Esophagus squamous epithelium (tissue), 5 donors: ENCODE data around the gene PLEKHG2. TPM values are rescaled to one million over a fixed set of nuclear protein-coding genes. Genes with fewer than 3 reads are reported as not detected.

Experiments used
- DNase-seq: peaks from one replicate; lab custom pipeline; 2025; lab: John Stamatoyannopoulos, UW
- H3K27ac ChIP-seq, 4 donors: fragments of 200-600 bp; sonication (generic); one replicate each; pipeline ENCODE4 v1.5.1; 2016 to 2019; ENCODE audit warnings: mild to moderate bottlenecking in 1 of 4
- H3K27me3 ChIP-seq, 4 donors: fragments of 200-600 bp; sonication (generic); 1 replicate in 3 of 4; 2 replicates in 1 of 4; pipeline versions ENCODE4 v1.5.1 to v1.6.0; 2017 to 2021; ENCODE audit warnings: antibody characterized with exemption in 1 of 4
- H3K36me3 ChIP-seq, 3 donors: fragments of 200-600 bp; sonication (generic); one replicate each; pipeline ENCODE4 v1.5.1; 2016 to 2019
- H3K4me1 ChIP-seq, 3 donors: fragments of 200-600 bp; sonication (generic); one replicate each; pipeline ENCODE4 v1.5.1; 2017 to 2019
- H3K4me3 ChIP-seq, 4 donors: fragments of 200-600 bp; sonication (generic); 1 replicate in 3 of 4; 2 replicates in 1 of 4; pipeline ENCODE4 v1.5.1; 2016 to 2019; ENCODE audit warnings: mild to moderate bottlenecking in 2 of 4, moderate library complexity in 1 of 4
- H3K9me3 ChIP-seq, 3 donors: fragments of 200-600 bp; sonication (generic); one replicate each; pipeline ENCODE4 v1.5.1; 2016 to 2019
- CTCF ChIP-seq, 6 experiments: fragments of 450-650 bp in 4 of 6; fragments of 200-600 bp in 2 of 6; sonication (generic) in 2 of 6; IDR thresholded peaks; one replicate each; pipeline ENCODE4 v1.5.1; 2016 to 2019; ENCODE audit warnings: antibody characterized with exemption in 6 of 6, mild to moderate bottlenecking in 4 of 6, moderate library complexity in 4 of 6
- POLR2A ChIP-seq, 4 donors: fragments of 450-650 bp; IDR thresholded peaks; one replicate each; pipeline ENCODE4 v1.6.1; 2017; ENCODE audit warnings: antibody characterized with exemption in 4 of 4, mild to moderate bottlenecking in 4 of 4, moderate library complexity in 3 of 4
- WGBS, 2 donors: methylation state at CpG; one replicate each; pipeline ENCODE4 v1.1.5; 2018; 5-methylcytosine and 5-hydroxymethylcytosine counted together
- intact Hi-C: fragments of 100-400 bp; cut with DNase I; formaldehyde crosslinking; loops from one replicate; pipeline ENCODE4 v1.15.0; 2022
- total RNA-seq, 4 donors: library from RNA; depleted of rRNA; stranded (reverse); fragments of >200 nt; gene quantifications; one replicate each; pipeline ENCODE4 v1.1.0, GENCODE V29; 2016
- donor health status: DM: yes; HTN: yes; CAD: no.

Gene PLEKHG2
- total RNA-seq, 4 donors from 2014 or later, result 4.8 to 9.3 (median 7.6) TPM

GRCh38 chr19:39463403-39463802 lies 50.9 kb downstream of the PLEKHG2 start:
- H3K4me1 ChIP-seq, result no peaks in the 10 kb centered on the region
- H3K27me3 ChIP-seq, result no peaks in the 10 kb centered on the region
- H3K9me3 ChIP-seq, result no peaks in the 10 kb centered on the region
- intact Hi-C loops, result no loop called here
- TF ChIP-seq CTCF (IDR thresholded peaks at IDR 0.05), result no peak
- TF ChIP-seq POLR2A (IDR thresholded peaks at IDR 0.05), result no peak
- H3K27ac ChIP-seq, result no peak overlapping the region
- H3K4me3 ChIP-seq, result no peak overlapping the region
- H3K36me3 ChIP-seq, result peaks cover 49 to 98% (median 49%) of the 10 kb centered on the region in 3 donors
- 66 to 89% methylated on average over 3 of the region's 3 CpGs for WGBS, 2 donors
- no peak for DNase-seq

- H3K27ac ChIP-seq, result no peak overlapping the region
- H3K9me3 ChIP-seq, result no peaks in the 10 kb centered on the region
- 93 to 95% methylated on average over 15 to 18 of the region's 18 CpGs for WGBS, 2 donors
- no peaks in the 10 kb centered on the region for H3K4me1 ChIP-seq
- intact Hi-C loops, result no loop called here
- no peaks in the 10 kb centered on the region for H3K27me3 ChIP-seq
- no peak for TF ChIP-seq POLR2A (IDR thresholded peaks at IDR 0.05)
- no peak for TF ChIP-seq CTCF (IDR thresholded peaks at IDR 0.05)
- H3K4me3 ChIP-seq, result no peak overlapping the region
- no peak for DNase-seq
- H3K36me3 ChIP-seq, result peaks cover 52 to 98% (median 58%) of the 10 kb centered on the region in 3 donors
Observed at GRCh38 chr19:39465956-39466747, 53.7 kb downstream of the PLEKHG2 start.

- no peak overlapping the region for H3K4me3 ChIP-seq
- H3K9me3 ChIP-seq, result no peaks in the 10 kb centered on the region
- H3K36me3 ChIP-seq, result peaks cover 68 to 100% (median 73%) of the 10 kb centered on the region in 3 donors
- H3K27me3 ChIP-seq, result no peaks in the 10 kb centered on the region
- TF ChIP-seq POLR2A (IDR thresholded peaks at IDR 0.05) (no peak), CTCF (IDR thresholded peaks at IDR 0.05) (no peak)
- WGBS, 2 donors, result 94% methylated on average over 6 of the region's 7 CpGs; no CpG with 5 or more reads in 1 of the 2 donors
- H3K4me1 ChIP-seq, result no peaks in the 10 kb centered on the region
- DNase-seq, result no peak
- intact Hi-C loops, result no loop called here
- H3K27ac ChIP-seq, result no peak overlapping the region
Observed at GRCh38 chr19:39467941-39468340, 55.5 kb downstream of the PLEKHG2 start.

GRCh38 chr19:39469036-39469435 lies 56.6 kb downstream of the PLEKHG2 start:
- H3K27me3 ChIP-seq, result no peaks in the 10 kb centered on the region
- peaks cover 68 to 100% (median 84%) of the 10 kb centered on the region in 3 donors for H3K36me3 ChIP-seq
- H3K4me3 ChIP-seq, result no peak overlapping the region
- intact Hi-C loops, result no loop called here
- no peaks in the 10 kb centered on the region for H3K9me3 ChIP-seq
- DNase-seq, result no peak
- no peak overlapping the region for H3K27ac ChIP-seq
- TF ChIP-seq POLR2A (IDR thresholded peaks at IDR 0.05), result no peak
- TF ChIP-seq CTCF (IDR thresholded peaks at IDR 0.05), result no peak
- H3K4me1 ChIP-seq, result no peaks in the 10 kb centered on the region
- WGBS, 2 donors, result 87 to 90% methylated on average over 3 to 9 of the region's 11 CpGs

GRCh38 chr19:39469567-39469966 lies 57.1 kb downstream of the PLEKHG2 start:
- WGBS, 2 donors, result 85 to 89% methylated on average over 3 to 6 of the region's 6 CpGs
- Histone ChIP-seq H3K9me3 (no peaks in the 10 kb centered on the region), H3K27me3 (no peaks in the 10 kb centered on the region), H3K4me3 (no peak overlapping the region), H3K4me1 (no peaks in the 10 kb centered on the region), H3K36me3 (peaks cover 72 to 100% (median 89%) of the 10 kb centered on the region in 3 donors), H3K27ac (no peak overlapping the region)
- no peak for TF ChIP-seq POLR2A (IDR thresholded peaks at IDR 0.05)
- no peak for TF ChIP-seq CTCF (IDR thresholded peaks at IDR 0.05)
- intact Hi-C loops, result no loop called here
- DNase-seq, result no peak
